Naive thymus-derived CD4-positive, alpha-beta T cell (primary cell): ENCODE results near the gene FANCE. TPM values are rescaled to one million over a fixed set of nuclear protein-coding genes. Genes with fewer than 3 reads are reported as not detected.

Experiments
- ATAC-seq: fragments of 150-1000 bp; cut with Tn5 transposase; 2 replicates; pipeline ENCODE4 v1.10.0; 2021; ENCODE audit warnings: mild to moderate bottlenecking, moderate library complexity
- CTCF ChIA-PET: fragments of 350-600 bp; sonication (Branson Sonifier 250); formaldehyde crosslinking; loops from one replicate; lab custom pipeline; 2021; ENCODE audit warnings: antibody characterized with exemption; lab: Charles Lee
- POLR2A ChIA-PET: fragments of 350-600 bp; sonication (Branson Sonifier 250); formaldehyde crosslinking; loops from one replicate; lab custom pipeline; 2021; ENCODE audit warnings: antibody characterized with exemption, inconsistent platforms; lab: Charles Lee
- DNase-seq, 9 donors: peaks; one replicate each; pipeline versions ENCODE4 v3.0.0 to v3.0.0-alpha.2; 2020 to 2022; ENCODE audit warnings: mixed read lengths in 1 of 9
- H3K27ac ChIP-seq: one replicate; pipeline ENCODE4 v1.7.0; 2013; ENCODE audit warnings: mild to moderate bottlenecking, low read depth, low read length, moderate library complexity
- H3K27me3 ChIP-seq, 2 donors: one replicate each; pipeline ENCODE4 v1.7.0; 2013; ENCODE audit warnings: low read length in 2 of 2, mild to moderate bottlenecking in 2 of 2, moderate library complexity in 2 of 2; ENCODE audit not compliant: control insufficient read depth in 2 of 2, insufficient read depth in 2 of 2
- H3K36me3 ChIP-seq, 3 experiments: 1 replicate in 2 of 3; 2 replicates in 1 of 3; pipeline ENCODE4 v1.7.0; 2013; ENCODE audit warnings: low read length in 3 of 3, mild to moderate bottlenecking in 3 of 3, moderate library complexity in 1 of 3; ENCODE audit not compliant: insufficient read depth in 3 of 3, control insufficient read depth in 2 of 3
- H3K4me1 ChIP-seq, 2 donors: one replicate each; pipeline ENCODE4 v1.7.0; 2013; ENCODE audit warnings: low read length in 2 of 2, mild to moderate bottlenecking in 2 of 2, moderate library complexity in 1 of 2; ENCODE audit not compliant: control insufficient read depth in 2 of 2, insufficient read depth in 2 of 2
- H3K4me3 ChIP-seq: 2 replicates; pipeline ENCODE4 v1.7.0; 2013; ENCODE audit warnings: mild to moderate bottlenecking, low read length
- H3K9me3 ChIP-seq, 3 experiments: 1 replicate in 2 of 3; 2 replicates in 1 of 3; pipeline ENCODE4 v1.7.0; 2013; ENCODE audit warnings: low read length in 3 of 3; ENCODE audit not compliant: control insufficient read depth in 2 of 3
- H3K27ac Mint-ChIP-seq, 9 donors: one replicate each; pipeline ENCODE4 v1.8.0; 2020 to 2022; ENCODE audit warnings: mixed read lengths in 9 of 9, mild to moderate bottlenecking in 8 of 9, moderate library complexity in 5 of 9, inconsistent platforms in 2 of 9
- H3K27me3 Mint-ChIP-seq, 5 donors: one replicate each; pipeline ENCODE4 v1.8.0; 2021 to 2022; ENCODE audit warnings: mixed read lengths in 5 of 5, mild to moderate bottlenecking in 1 of 5
- H3K36me3 Mint-ChIP-seq, 5 donors: one replicate each; pipeline ENCODE4 v1.8.0; 2020 to 2022; ENCODE audit warnings: mixed read lengths in 5 of 5, mild to moderate bottlenecking in 3 of 5, inconsistent platforms in 1 of 5
- H3K4me1 Mint-ChIP-seq, 7 donors: one replicate each; pipeline ENCODE4 v1.8.0; 2020 to 2022; ENCODE audit warnings: mixed read lengths in 7 of 7, mild to moderate bottlenecking in 3 of 7, inconsistent platforms in 1 of 7
- H3K4me3 Mint-ChIP-seq, 10 donors: one replicate each; pipeline ENCODE4 v1.8.0; 2020 to 2022; ENCODE audit warnings: mild to moderate bottlenecking in 10 of 10, mixed read lengths in 10 of 10, moderate library complexity in 6 of 10, inconsistent platforms in 2 of 10
- H3K9me3 Mint-ChIP-seq, 11 donors: one replicate each; pipeline ENCODE4 v1.8.0; 2020 to 2022; ENCODE audit warnings: mixed read lengths in 11 of 11, mild to moderate bottlenecking in 4 of 11, inconsistent platforms in 1 of 11, moderate library complexity in 1 of 11
- intact Hi-C, 2 donors: fragments of 100-400 bp; cut with micrococcal nuclease; formaldehyde crosslinking; loops; one replicate each; pipeline ENCODE4 v1.15.1; 2023
- polyA plus RNA-seq, 2 donors: library from polyadenylated mRNA; unstranded; fragments of 300-500 nt; fragmentation: Illumina TruSeq; gene quantifications; one replicate each; pipeline ENCODE4 v1.2.3, GENCODE V29; 2021
- total RNA-seq, 6 experiments: library from RNA in 5 of 6; stranded (reverse) in 5 of 6; gene quantifications; 1 replicate in 5 of 6; 2 replicates in 1 of 6; pipeline ENCODE4 v1.2.3 and lab custom pipeline; 2021 to 2026

Gene FANCE
- total and polyA plus RNA-seq, 7 experiments from 2014 or later: 3.1 to 12.0 (median 6.4) TPM

DNA sequence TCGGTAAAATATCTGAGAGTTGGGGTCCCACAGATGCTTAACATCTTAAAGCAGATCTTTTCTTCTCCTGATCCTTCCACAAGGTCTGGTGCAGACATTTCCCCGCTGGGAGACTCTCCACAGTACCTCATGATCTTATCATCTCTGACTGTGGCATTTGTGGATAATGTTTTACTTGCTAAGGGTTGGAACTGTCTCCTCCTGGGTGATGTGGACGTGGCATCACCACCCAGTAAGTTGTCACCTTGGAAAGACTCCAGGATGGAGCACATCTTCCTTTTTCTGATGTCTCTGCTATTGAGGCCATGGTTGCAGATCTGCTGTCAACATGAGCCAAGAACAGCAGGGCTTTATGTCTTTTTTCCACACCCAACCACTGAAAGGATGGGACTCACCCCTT is 42.0 kb upstream of the FANCE start:
- CTCF ChIA-PET: interaction anchor here (0.6 kb wide), 1 partner anchor 149 kb away, joined by 3 read pairs; no protein-coding TSS in a partner anchor
- POLR2A ChIA-PET: no interaction called here
- intact Hi-C loops: no loop called here

DNA sequence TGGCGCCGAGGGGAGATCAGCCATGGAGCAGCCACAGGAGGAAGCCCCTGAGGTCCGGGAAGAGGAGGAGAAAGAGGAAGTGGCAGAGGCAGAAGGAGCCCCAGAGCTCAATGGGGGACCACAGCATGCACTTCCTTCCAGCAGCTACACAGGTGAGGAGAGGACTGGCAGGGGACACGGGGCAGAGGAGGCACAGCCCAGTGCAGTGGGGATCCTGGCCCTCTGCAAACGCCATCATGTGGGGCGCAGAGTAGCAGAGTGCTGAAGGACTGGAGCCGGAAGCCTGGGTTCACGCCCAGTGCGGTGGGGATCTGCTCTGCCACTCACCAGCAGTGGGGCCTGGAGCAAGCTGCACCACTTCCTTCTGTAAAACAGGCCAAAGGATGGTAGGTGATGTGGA is 41.1 kb upstream of the FANCE start:
- no peak overlapping the region for H3K4me3 ChIP-seq
- H3K4me1 ChIP-seq: peaks cover 0 to 19% of the 10 kb centered on the region in 2 donors
- ATAC-seq: peak; percentile 49
- Mint-ChIP-seq H3K27me3 (no peaks in the 10 kb centered on the region), H3K4me1 (peaks cover 25 to 70% (median 48%) of the 10 kb centered on the region in 7 donors), H3K4me3 (peak overlapping the region in 9 of 10 donors; percentile 26 to 72 (median 42)), H3K27ac (peak overlapping the region; percentile 61 to 87 (median 76)), H3K9me3 (no peaks in the 10 kb centered on the region), H3K36me3 (peaks cover 18 to 44% (median 22%) of the 10 kb centered on the region in 5 donors)
- intact Hi-C loops: no loop called here
- DNase-seq: peak in 1 of 9 donors; percentile 20
- ChIA-PET CTCF (no interaction called here), POLR2A (no interaction called here)
- peak overlapping the region; percentile 46 for H3K27ac ChIP-seq
- no peaks in the 10 kb centered on the region for H3K9me3 ChIP-seq
- H3K27me3 ChIP-seq: no peaks in the 10 kb centered on the region
- H3K36me3 ChIP-seq: peaks cover 0 to 49% (median 7%) of the 10 kb centered on the region in 3 experiments

More for the DNA sequence above, 42.0 kb upstream of the FANCE start:
- Histone ChIP-seq H3K36me3 (peaks cover 0 to 43% (median 7%) of the 10 kb centered on the region in 3 experiments), H3K4me3 (no peak overlapping the region), H3K27ac (peak overlapping the region; percentile 46), H3K27me3 (no peaks in the 10 kb centered on the region), H3K4me1 (peaks cover 0 to 19% of the 10 kb centered on the region in 2 donors), H3K9me3 (no peaks in the 10 kb centered on the region)
- Mint-ChIP-seq H3K27ac (peak overlapping the region; percentile 3 to 93 (median 81)), H3K4me1 (peaks cover 21 to 65% (median 43%) of the 10 kb centered on the region in 7 donors), H3K27me3 (no peaks in the 10 kb centered on the region), H3K36me3 (peaks cover 11 to 38% (median 17%) of the 10 kb centered on the region in 5 donors), H3K4me3 (peak overlapping the region in 7 of 10 donors; percentile 18 to 72 (median 35)), H3K9me3 (no peaks in the 10 kb centered on the region)
- no peak for DNase-seq
- no peak for ATAC-seq

DNA sequence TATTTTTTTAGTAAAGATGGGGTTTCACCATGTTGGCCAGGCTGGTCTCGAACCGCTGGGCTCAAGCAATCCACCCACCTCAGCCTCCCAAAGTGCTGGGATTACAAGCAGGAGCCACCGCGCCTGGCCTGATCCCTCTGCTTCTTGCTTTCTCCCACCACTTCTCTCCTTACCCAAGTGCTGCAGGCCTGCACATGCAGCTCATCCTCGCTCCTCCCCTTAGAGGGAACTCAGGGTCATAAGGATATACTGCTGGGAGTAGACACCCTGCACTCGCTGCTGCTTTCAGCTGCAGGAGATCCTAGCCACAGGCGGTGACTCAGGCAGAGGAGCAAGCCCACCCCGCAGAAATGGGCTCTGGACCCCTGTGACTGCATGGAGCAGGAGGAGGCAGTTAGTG is 40.0 kb upstream of the FANCE start:
- peaks cover 28 to 73% (median 48%) of the 10 kb centered on the region in 7 donors for H3K4me1 Mint-ChIP-seq
- peak overlapping the region in 1 of 10 donors; percentile 34 for H3K4me3 Mint-ChIP-seq
- peaks cover 22 to 44% (median 24%) of the 10 kb centered on the region in 5 donors for H3K36me3 Mint-ChIP-seq
- Histone ChIP-seq H3K9me3 (no peaks in the 10 kb centered on the region), H3K4me1 (peaks cover 0 to 19% of the 10 kb centered on the region in 2 donors), H3K4me3 (no peak overlapping the region), H3K27ac (no peak overlapping the region), H3K36me3 (peaks cover 0 to 59% (median 7%) of the 10 kb centered on the region in 3 experiments), H3K27me3 (no peaks in the 10 kb centered on the region)
- ATAC-seq (no peak), DNase-seq (no peak)
- H3K27me3 Mint-ChIP-seq: no peaks in the 10 kb centered on the region
- POLR2A ChIA-PET: no interaction called here
- intact Hi-C loops: no loop called here
- peak overlapping the region in 6 of 9 donors; percentile 39 to 74 (median 58) for H3K27ac Mint-ChIP-seq
- CTCF ChIA-PET: interaction anchor here (0.9 kb wide), 1 partner anchor 51 kb away, joined by 3 read pairs; no protein-coding TSS in a partner anchor
- H3K9me3 Mint-ChIP-seq: no peaks in the 10 kb centered on the region

DNA sequence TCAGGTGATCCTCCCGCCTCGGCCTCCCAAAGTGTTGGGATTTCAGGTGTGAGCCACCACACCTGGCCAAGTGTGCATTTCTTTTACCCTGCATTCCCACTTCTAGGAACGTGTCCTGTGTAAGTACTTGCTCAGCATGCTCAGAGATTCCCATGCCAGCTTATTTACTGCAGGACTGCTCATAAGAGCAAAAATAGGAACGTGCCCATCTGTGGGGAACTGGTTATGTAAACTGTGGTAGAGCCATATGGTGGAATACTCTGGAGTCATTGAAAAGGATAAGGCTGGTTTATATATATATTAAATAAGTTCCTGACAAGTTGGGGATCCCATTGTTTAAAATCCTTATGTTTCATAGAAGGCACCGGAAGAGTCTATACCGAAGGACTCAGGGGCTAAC is 38.2 kb upstream of the FANCE start:
- no peak overlapping the region for H3K27ac ChIP-seq
- peaks cover 22 to 48% (median 28%) of the 10 kb centered on the region in 5 donors for H3K36me3 Mint-ChIP-seq
- H3K9me3 ChIP-seq: no peaks in the 10 kb centered on the region
- H3K4me3 ChIP-seq: no peak overlapping the region
- intact Hi-C loops: loop anchor here in 1 of 2 donors (2.0 kb wide), 1 partner anchor 71 kb away; the partner anchor contains the start of gene PPARD
- H3K4me3 Mint-ChIP-seq: no peak overlapping the region
- ChIA-PET POLR2A (interaction anchor here (0.8 kb wide), 1 partner anchor 98 kb away, joined by 3 read pairs; no protein-coding TSS in a partner anchor), CTCF (no interaction called here)
- H3K27me3 Mint-ChIP-seq: no peaks in the 10 kb centered on the region
- ATAC-seq (no peak), DNase-seq (no peak)
- no peaks in the 10 kb centered on the region for H3K27me3 ChIP-seq
- peak overlapping the region in 6 of 9 donors; percentile 14 to 58 (median 46) for H3K27ac Mint-ChIP-seq
- H3K36me3 ChIP-seq: peaks cover 0 to 59% (median 7%) of the 10 kb centered on the region in 3 experiments
- H3K4me1 Mint-ChIP-seq: peaks cover 35 to 73% (median 66%) of the 10 kb centered on the region in 7 donors
- peaks cover 0 to 34% of the 10 kb centered on the region in 2 donors for H3K4me1 ChIP-seq
- H3K9me3 Mint-ChIP-seq: no peaks in the 10 kb centered on the region

DNA sequence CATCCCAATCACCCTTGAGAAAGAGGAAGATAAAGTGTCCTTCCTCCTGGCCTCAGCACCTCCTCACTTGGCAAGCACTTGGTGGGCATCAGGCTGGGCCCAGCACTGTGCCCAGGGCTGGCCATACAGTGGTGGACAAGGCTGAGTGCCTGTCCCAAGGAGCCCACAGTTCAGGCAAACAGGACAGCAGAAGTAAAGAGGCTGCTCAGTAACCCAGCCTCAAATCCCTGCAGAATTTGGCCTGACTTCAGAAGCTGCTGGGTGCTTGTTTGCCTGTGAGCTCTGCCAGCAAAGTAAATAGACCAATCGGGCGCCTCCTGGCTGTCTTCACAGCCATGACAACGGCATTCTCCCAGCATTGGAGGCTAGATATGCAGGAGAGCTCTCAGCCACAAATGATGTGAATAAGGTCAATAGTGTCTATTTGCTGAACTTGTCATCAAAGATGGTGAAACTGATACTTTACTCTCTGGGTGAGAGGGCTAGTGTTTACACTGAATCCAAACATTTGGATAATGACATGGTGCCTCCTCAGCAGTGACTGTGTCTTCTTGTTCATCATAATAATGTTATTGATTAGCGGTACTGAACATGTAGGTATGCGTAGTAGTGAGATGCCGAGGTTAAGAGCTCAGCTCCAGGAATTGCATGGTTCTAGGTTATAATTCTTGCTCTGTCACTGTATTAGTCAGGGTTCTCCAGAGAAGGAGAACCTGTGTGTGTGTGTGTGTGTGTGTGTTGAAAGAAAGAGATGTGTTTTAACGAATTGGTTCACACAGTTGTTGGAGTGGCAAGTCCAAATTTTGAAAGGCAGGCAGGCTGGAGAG is 36.9 kb upstream of the FANCE start:
- ChIA-PET CTCF (interaction anchor here (0.5 to 1.3 kb wide), 4 partner anchors 36 to 424 kb away, joined by 3 to 4 read pairs (median 3); partner anchors contain the start of gene FANCE), POLR2A (no interaction called here)
- Histone ChIP-seq H3K9me3 (no peaks in the 10 kb centered on the region), H3K4me3 (no peak overlapping the region), H3K27me3 (no peaks in the 10 kb centered on the region), H3K4me1 (peaks cover 0 to 44% of the 10 kb centered on the region in 2 donors), H3K36me3 (peaks cover 0 to 63% (median 7%) of the 10 kb centered on the region in 3 experiments), H3K27ac (no peak overlapping the region)
- ATAC-seq (peak; percentile 53), DNase-seq (peak in 3 of 9 donors; percentile 23 to 26 (median 25))
- H3K9me3 Mint-ChIP-seq: no peaks in the 10 kb centered on the region
- H3K4me1 Mint-ChIP-seq: peaks cover 33 to 74% (median 67%) of the 10 kb centered on the region in 7 donors
- peak overlapping the region; percentile 5 to 84 (median 71) for H3K27ac Mint-ChIP-seq
- no peaks in the 10 kb centered on the region for H3K27me3 Mint-ChIP-seq
- peak overlapping the region in 2 of 10 donors; percentile 37 to 40 for H3K4me3 Mint-ChIP-seq
- H3K36me3 Mint-ChIP-seq: peaks cover 22 to 47% (median 27%) of the 10 kb centered on the region in 5 donors
- intact Hi-C loops: loop anchor here (1.0 to 5.0 kb wide), 5 partner anchors 43 to 118 kb away; partner anchors contain the start of genes PPARD (in 2 of the 2) and DEF6 (in 1 of the 2)

DNA sequence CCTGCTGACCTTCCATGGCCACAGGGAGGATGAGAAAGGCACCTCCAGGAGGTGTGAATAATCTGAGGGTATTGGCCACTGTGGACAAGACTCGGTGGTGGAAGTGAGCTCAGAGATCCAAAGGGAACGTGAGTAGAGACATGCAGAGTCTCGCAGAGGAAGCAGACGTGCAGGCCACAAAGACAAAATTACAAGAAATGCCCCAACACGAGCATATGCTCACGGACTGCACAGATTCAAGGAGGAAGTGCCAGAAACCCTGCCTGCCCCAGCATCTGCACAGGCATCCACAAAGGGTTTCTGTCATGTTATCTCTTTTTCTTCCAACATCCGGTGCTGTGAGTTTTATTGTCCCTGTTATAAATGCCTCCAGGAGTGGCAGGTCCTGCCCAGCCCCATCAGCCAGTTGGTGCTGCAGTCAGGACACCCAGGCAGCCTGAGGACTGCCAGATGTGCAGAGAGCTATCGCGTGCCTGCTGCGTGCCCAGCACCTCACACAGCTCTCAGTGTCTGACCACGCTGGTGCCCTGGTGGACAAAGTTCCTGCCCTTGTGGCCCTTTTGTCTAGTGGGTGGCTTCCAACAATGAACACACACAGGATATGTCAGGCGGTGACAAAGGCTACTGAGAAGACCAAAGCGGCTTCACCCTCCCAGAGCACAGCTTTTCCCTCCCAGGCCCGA is 34.0 kb upstream of the FANCE start:
- ChIA-PET CTCF (interaction anchor here (1.1 to 4.0 kb wide), 6 partner anchors 10 to 125 kb away, joined by 3 to 26 read pairs (median 6); partner anchors contain the start of gene PPARD), POLR2A (interaction anchor here (0.6 to 1.9 kb wide), 7 partner anchors 12 to 1159 kb away, joined by 3 to 7 read pairs (median 5); partner anchors contain the start of gene ARMC12)
- Histone ChIP-seq H3K9me3 (no peaks in the 10 kb centered on the region), H3K27ac (peak overlapping the region; percentile 38), H3K4me3 (no peak overlapping the region), H3K27me3 (no peaks in the 10 kb centered on the region), H3K4me1 (peaks cover 0 to 32% of the 10 kb centered on the region in 2 donors), H3K36me3 (peaks cover 0 to 57% (median 0%) of the 10 kb centered on the region in 3 experiments)
- H3K36me3 Mint-ChIP-seq: peaks cover 9 to 29% (median 15%) of the 10 kb centered on the region in 5 donors
- peak in 2 of 9 donors; percentile 5 to 18 for DNase-seq
- H3K4me1 Mint-ChIP-seq: peaks cover 26 to 57% (median 43%) of the 10 kb centered on the region in 7 donors
- no peaks in the 10 kb centered on the region for H3K9me3 Mint-ChIP-seq
- peak overlapping the region; percentile 39 to 77 (median 53) for H3K4me3 Mint-ChIP-seq
- no peaks in the 10 kb centered on the region for H3K27me3 Mint-ChIP-seq
- ATAC-seq: no peak
- intact Hi-C loops: loop anchor here (5.0 kb wide), 2 partner anchors 46 to 51 kb away; no protein-coding TSS in a partner anchor
- peak overlapping the region; percentile 81 to 94 (median 90) for H3K27ac Mint-ChIP-seq
